RWPE2 (cell line): Measurements from ENCODE around the gene PPP2R2B.

Experiments used
- ATAC-seq: fragments of 200-7000 bp; cut with Tn5 transposase; 3 replicates; pipeline ENCODE4 v1.9.1; 2021; ENCODE audit warnings: low read depth
- DNase-seq: peaks from one replicate; pipeline ENCODE4 v3.0.0-alpha.2; 2020; ENCODE audit warnings: low spot score
- H3K27ac ChIP-seq: fragments of 450-650 bp; 2 replicates; pipeline ENCODE4 v1.5.1; 2017; ENCODE audit warnings: mild to moderate bottlenecking; ENCODE audit not compliant: poor library complexity, severe bottlenecking
- H3K27me3 ChIP-seq: fragments of 250-450 bp; sonication (Bioruptor Pico); 2 replicates; pipeline ENCODE4 v1.5.1; 2021; ENCODE audit warnings: mild to moderate bottlenecking, moderate library complexity; ENCODE audit not compliant: insufficient read depth, poor library complexity, severe bottlenecking
- H3K36me3 ChIP-seq: fragments of 250-450 bp; sonication (Bioruptor Pico); 2 replicates; pipeline ENCODE4 v1.5.1; 2020; ENCODE audit warnings: low read depth, mild to moderate bottlenecking, moderate library complexity
- H3K4me1 ChIP-seq: fragments of 250-450 bp; sonication (Bioruptor Pico); 2 replicates; pipeline ENCODE4 v1.5.1; 2021; ENCODE audit warnings: mild to moderate bottlenecking, moderate library complexity; ENCODE audit not compliant: insufficient read depth, poor library complexity, severe bottlenecking
- H3K4me3 ChIP-seq: fragments of 250-450 bp; sonication (Bioruptor Pico); 2 replicates; pipeline ENCODE4 v1.5.1; 2021; ENCODE audit warnings: mild to moderate bottlenecking, moderate library complexity; ENCODE audit not compliant: severe bottlenecking
- H3K9me3 ChIP-seq: fragments of 250-450 bp; sonication (Bioruptor Pico); 2 replicates; pipeline ENCODE4 v1.5.1; 2021; ENCODE audit warnings: mild to moderate bottlenecking, moderate library complexity; ENCODE audit not compliant: severe bottlenecking
- TF ChIP-seq, protein P1 (sequence below): fragments of 450-650 bp; IDR thresholded peaks from one replicate; pipeline ENCODE4 v1.5.1; 2017; ENCODE audit warnings: mild to moderate bottlenecking, moderate library complexity; ENCODE audit not compliant: poor library complexity, severe bottlenecking

Gene PPP2R2B

DNA sequence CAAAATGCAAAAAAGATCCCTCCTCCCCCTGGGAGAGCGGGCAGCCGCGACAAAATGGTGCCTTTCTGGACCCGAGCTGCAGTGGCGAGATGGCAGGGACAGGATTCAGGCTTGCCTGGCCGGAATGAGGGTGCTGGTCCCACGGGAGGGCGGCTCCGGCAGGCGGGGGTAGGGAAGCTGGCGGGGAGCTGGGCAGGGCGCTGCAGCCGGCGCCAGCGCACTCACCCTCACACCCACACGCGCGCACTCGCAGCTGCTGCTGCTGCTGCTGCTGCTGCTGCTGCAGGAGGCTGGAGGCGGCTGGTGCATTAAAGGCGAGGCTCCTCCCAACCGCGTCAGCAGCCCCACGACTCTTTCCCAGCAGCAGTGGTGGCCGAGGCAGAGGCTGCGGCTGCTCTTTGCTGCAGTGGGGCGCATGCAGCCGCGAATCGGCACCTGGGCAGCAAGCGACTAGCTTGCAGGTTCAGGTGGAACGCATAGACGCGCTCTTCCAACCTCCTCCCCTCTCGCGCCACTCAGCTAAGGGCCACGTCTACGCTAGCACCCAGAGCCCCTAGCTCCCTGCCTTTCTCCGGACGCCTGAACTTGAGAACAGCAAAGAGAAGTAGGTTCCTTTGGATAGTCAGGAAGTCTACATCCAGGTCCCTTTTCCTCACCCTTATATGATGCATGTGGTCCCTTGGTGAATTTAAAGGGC is at the start of gene PPP2R2B:
PPP2R2B (minus strand) TSS at position 282 of the 697 bp plus-strand sequence.
- Histone ChIP-seq H3K9me3 (no peaks in the 10 kb centered on the region), H3K4me3 (peak within 1 kb of the TSS; percentile 39), H3K36me3 (no peaks in the 10 kb centered on the region), H3K27ac (no peak within 1 kb of the TSS), H3K4me1 (peaks cover 9% of the 10 kb centered on the region), H3K27me3 (peaks cover 4% of the 10 kb centered on the region)
- ATAC-seq (peak; percentile 74), DNase-seq (peak; percentile 69)
- TF ChIP-seq, protein P1, sequence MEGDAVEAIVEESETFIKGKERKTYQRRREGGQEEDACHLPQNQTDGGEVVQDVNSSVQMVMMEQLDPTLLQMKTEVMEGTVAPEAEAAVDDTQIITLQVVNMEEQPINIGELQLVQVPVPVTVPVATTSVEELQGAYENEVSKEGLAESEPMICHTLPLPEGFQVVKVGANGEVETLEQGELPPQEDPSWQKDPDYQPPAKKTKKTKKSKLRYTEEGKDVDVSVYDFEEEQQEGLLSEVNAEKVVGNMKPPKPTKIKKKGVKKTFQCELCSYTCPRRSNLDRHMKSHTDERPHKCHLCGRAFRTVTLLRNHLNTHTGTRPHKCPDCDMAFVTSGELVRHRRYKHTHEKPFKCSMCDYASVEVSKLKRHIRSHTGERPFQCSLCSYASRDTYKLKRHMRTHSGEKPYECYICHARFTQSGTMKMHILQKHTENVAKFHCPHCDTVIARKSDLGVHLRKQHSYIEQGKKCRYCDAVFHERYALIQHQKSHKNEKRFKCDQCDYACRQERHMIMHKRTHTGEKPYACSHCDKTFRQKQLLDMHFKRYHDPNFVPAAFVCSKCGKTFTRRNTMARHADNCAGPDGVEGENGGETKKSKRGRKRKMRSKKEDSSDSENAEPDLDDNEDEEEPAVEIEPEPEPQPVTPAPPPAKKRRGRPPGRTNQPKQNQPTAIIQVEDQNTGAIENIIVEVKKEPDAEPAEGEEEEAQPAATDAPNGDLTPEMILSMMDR: no peak

DNA sequence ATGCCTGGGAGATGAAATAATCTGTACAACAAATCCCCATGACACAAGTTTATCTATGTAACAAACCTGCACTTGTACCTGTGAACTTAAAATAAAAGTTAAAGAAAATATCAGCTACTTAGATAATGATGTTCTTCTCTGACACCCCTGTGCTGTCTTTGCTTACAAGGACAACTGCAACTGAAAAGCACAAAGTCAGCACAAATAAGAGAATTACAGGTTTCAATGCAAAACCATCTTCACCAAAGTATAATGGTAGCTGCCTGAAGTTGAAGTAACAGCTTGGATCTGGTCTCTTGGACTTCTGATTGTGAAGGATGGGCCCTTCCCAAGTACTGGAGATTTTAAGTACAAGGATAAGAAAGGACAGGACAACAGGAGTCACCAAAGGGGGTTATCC is 45.6 kb upstream of the PPP2R2B start:
- Histone ChIP-seq H3K4me3 (no peak overlapping the region), H3K27ac (no peak overlapping the region), H3K9me3 (no peaks in the 10 kb centered on the region), H3K4me1 (no peaks in the 10 kb centered on the region), H3K36me3 (no peaks in the 10 kb centered on the region), H3K27me3 (peaks cover 5% of the 10 kb centered on the region)
- DNase-seq (no peak), ATAC-seq (no peak)
- TF ChIP-seq, protein P1: no peak

DNA sequence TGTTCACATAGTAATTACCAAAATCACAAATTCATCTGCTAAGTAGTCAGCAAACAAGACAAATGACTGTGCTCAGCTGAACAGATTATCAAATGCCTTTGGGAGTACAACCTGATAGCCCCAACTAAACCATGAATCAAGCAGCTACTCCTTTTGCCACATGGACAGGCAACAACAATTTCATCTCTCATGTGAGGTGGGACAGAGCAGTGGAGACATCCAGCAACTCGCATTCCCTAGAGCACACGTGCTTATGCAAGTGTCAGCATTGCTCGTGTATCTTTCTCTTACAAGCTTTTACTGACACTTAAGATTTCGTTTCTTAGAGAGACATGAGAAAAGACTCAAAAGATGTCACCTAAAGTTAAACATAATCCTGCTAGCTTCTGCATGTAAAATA is 42.7 kb upstream of the PPP2R2B start:
- no peaks in the 10 kb centered on the region for H3K4me1 ChIP-seq
- no peaks in the 10 kb centered on the region for H3K36me3 ChIP-seq
- ATAC-seq (no peak), DNase-seq (no peak)
- TF ChIP-seq, protein P1: no peak
- H3K27me3 ChIP-seq: peaks cover 5% of the 10 kb centered on the region
- H3K27ac ChIP-seq: no peak overlapping the region
- H3K4me3 ChIP-seq: no peak overlapping the region
- no peaks in the 10 kb centered on the region for H3K9me3 ChIP-seq

DNA sequence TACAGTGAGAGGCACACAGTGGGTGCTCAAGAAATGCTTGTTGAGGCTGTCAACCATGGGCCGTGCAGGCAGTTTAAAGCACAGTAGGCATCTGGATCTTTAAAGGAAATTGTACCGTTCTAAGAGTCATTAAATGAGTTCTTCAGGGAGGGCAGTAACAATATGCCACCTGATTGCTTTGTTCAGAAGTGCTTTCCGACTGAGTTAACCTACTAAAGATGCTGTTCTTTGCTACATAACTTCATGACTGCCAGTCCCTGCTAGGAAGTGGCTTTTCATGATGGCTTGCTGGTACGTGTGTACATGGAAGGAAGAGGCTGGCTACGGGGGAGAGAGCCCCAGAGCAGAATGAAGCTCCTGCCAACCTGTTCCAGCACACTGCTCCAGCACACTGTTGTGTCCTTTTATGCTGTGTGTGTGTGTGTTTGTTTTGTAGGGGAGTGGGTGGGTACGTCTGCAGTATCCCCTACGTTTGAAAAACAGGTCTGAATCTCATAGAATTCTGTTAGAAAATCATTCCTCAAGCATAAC is 41.9 kb upstream of the PPP2R2B start:
- DNase-seq: no peak
- H3K4me1 ChIP-seq: no peaks in the 10 kb centered on the region
- no peak for ATAC-seq

DNA sequence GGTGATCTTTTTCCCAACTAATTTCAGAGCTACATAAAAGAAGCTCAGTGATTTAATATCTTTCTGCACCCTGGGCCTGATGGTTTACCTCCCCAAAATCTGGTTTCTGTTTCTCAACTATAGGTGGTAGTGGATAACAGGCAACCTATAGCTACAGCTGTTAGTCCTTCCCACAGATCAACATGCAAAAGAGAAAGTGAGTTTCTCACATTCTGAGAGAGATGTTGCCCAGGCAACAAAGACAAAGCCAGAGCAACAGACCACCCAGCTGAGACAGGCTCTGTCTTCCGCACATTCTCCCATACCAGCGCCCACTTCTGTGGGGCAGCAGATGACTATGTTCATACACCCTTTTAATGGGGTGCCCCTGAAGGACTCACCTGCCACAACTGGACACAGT is 40.7 kb upstream of the PPP2R2B start:
- TF ChIP-seq, protein P1: no peak
- no peak for DNase-seq
- Histone ChIP-seq H3K27ac (no peak overlapping the region), H3K36me3 (no peaks in the 10 kb centered on the region), H3K4me3 (no peak overlapping the region), H3K27me3 (peaks cover 5% of the 10 kb centered on the region), H3K9me3 (no peaks in the 10 kb centered on the region), H3K4me1 (no peaks in the 10 kb centered on the region)
- no peak for ATAC-seq

More for the DNA sequence above, 41.9 kb upstream of the PPP2R2B start:
- TF ChIP-seq, protein P1: no peak
- Histone ChIP-seq H3K4me3 (no peak overlapping the region), H3K27me3 (peaks cover 5% of the 10 kb centered on the region), H3K9me3 (no peaks in the 10 kb centered on the region), H3K27ac (no peak overlapping the region), H3K36me3 (no peaks in the 10 kb centered on the region)
